ENCODE data around the gene CABP4.

CABP4 gene

GRCh38 chr11:67455054-67455453 is at the start of gene CABP4:
TSS of gene CABP4 (plus strand) at chr11:67455354. CDS start at chr11:67455424, 70 bp downstream.
- no peak for DNase-seq (ENCODE audit: low spot score)

- DNase-seq (ENCODE audit: low spot score): no peak
Measured at GRCh38 chr11:67405688-67406339, 49.3 kb upstream of the CABP4 start.

DNA sequence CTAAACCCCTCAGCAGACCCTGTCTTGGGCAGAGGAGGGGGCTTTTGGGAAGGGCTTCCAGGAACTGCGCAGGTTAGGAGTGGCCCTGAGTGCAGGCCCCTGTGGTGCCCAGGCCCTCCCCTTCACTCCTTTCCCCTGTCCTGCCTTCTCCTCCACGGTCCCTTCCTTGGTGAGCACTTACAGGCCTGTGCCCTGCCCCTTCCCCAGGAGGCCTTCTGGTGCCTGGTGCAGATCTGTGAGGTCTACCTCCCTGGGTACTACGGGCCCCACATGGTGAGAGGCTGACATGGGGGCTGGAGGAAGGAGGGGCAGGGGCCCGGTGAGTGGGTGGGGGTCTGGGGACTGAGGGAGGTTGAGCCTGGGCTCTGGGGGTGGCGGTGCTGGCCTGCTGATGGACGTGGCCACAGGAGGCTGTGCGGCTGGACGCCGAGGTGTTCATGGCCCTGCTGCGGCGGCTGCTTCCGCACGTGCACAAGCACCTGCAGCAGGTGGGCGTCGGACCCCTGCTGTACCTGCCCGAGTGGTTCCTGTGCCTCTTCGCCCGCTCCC is 48.7 kb upstream of the CABP4 start:
- no peak for DNase-seq (ENCODE audit: low spot score)

DNA sequence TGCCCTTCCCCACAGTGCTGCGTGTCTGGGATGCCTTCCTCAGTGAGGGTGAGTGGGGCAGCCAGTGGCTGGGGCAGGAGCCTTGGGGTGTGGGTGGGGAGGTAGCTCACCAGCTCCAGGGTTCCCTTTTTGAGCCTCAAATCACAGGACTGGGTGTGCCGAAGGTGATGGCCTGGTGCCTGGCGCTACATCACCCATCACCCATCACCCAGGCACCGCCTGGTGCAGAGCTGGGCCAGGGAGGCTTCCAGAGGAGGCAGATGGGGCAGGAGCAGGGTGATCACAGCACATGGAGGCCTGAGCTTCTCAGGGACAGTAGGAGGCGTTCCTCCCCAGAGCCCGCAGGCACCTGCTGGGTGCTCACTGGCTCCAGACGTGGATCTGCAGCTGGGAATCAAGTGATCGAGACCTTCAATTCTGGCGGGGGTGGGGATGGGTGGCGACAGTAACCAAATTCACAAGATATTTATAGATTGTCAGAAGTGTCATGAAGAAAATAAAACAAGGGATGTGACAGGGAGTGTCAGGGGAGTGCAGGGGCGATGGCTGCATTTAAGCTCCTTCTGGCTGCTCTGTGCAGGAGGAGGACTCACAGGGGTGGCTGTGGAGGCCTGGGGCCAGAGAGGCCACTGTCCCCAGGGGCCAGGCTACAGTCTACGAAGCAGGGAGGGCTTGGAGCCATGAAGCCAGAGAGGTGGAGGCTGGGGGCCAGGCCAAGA is 48.0 kb upstream of the CABP4 start:
- no peak for DNase-seq (ENCODE audit: low spot score)

- no peak for DNase-seq (ENCODE audit: low spot score)
Measured at GRCh38 chr11:67407688-67408163, 47.4 kb upstream of the CABP4 start.

GRCh38 chr11:67408437-67409200 is 46.5 kb upstream of the CABP4 start:
- no peak for DNase-seq (ENCODE audit: low spot score)

GRCh38 chr11:67409261-67409666 is 45.9 kb upstream of the CABP4 start:
- no peak for DNase-seq (ENCODE audit: low spot score)

DNA sequence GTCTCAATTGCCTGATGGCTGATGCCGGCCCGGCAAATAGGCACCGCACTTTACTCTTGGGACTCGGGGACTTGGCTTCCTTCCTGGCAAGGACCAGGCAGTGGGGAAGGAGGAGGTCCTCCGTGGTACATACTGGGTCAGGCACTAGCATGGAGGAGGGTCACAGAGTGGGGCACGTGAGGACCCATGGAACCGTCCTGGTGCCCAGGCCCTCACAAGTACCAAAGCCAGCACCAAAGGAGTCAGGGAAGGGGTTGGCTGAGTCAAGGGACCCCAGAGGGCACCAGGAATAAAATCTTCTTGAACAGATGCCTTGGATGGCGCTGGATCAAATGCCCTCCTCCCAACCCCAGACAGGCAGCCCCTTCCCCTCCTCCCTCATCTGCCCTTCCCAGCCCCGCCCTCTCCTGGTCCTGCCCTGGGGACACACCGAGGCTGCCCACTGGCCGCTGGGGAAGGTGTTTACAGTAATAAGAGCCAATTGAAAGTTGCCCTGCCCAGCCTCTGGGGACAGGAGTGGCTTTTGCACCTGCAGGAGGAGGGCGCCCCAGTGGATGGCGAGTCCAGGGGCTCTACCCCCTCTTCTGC is 45.3 kb upstream of the CABP4 start:
- no peak for DNase-seq (ENCODE audit: low spot score)

DNA sequence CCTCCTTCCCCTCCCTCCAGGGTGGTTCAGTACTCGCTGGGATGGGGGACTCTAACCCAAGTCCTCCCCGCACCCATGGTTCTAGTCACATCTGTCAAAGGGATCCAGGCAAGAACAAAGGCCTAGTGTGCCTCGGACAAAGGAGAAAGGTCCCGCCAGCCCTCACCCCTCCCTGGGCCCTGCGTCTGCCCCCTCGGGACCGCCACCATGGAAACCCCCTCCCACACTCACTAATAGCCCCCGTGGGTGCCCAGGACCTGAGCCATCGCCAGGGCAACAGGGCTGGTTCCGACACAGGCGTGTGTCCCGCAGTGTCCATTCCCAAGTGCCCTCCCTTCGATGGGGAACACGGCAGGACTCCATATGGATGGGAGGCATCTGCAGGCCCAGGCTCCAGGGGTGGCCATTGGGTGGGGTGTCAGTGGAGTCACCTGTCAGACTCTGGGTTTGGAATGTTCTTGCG is 44.8 kb upstream of the CABP4 start:
- no peak for DNase-seq (ENCODE audit: low spot score)

- DNase-seq (ENCODE audit: low spot score): no peak
Measured at GRCh38 chr11:67410984-67411784, 44.0 kb upstream of the CABP4 start.

DNA sequence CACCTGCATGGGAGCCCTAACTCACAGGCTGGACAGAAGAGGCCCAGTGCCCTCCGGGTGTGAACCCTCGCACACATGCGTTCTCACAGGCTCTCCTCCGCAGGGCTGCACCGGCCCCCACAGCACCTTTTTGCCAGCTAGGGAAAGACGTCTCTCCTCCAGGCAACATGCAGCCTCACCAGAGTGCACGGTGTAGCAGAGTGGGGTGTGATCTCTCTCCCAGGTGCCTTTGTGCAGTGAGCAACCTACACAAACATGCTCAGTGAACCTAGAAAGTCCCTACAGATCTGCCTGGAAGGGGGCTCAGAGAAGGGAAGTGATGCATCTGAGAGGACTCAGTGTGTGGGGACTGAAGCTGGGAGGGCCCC is 43.4 kb upstream of the CABP4 start:
- DNase-seq (ENCODE audit: low spot score): no peak

GRCh38 chr11:67412495-67413179 is 42.5 kb upstream of the CABP4 start:
- no peak for DNase-seq (ENCODE audit: low spot score)

- DNase-seq (ENCODE audit: low spot score): no peak
Measured at GRCh38 chr11:67413266-67413849, 41.8 kb upstream of the CABP4 start.

- DNase-seq (ENCODE audit: low spot score): no peak
Measured at GRCh38 chr11:67415501-67416304, 39.5 kb upstream of the CABP4 start, which contains the start of gene CARNS1. TSS of gene CARNS1 (plus strand) at chr11:67415678. CDS start at chr11:67416200, 522 bp downstream.

GRCh38 chr11:67416416-67417335 is 38.5 kb upstream of the CABP4 start:
- DNase-seq (ENCODE audit: low spot score): no peak

- no peak for DNase-seq (ENCODE audit: low spot score)
Measured at GRCh38 chr11:67417425-67417824, 37.7 kb upstream of the CABP4 start.

DNA sequence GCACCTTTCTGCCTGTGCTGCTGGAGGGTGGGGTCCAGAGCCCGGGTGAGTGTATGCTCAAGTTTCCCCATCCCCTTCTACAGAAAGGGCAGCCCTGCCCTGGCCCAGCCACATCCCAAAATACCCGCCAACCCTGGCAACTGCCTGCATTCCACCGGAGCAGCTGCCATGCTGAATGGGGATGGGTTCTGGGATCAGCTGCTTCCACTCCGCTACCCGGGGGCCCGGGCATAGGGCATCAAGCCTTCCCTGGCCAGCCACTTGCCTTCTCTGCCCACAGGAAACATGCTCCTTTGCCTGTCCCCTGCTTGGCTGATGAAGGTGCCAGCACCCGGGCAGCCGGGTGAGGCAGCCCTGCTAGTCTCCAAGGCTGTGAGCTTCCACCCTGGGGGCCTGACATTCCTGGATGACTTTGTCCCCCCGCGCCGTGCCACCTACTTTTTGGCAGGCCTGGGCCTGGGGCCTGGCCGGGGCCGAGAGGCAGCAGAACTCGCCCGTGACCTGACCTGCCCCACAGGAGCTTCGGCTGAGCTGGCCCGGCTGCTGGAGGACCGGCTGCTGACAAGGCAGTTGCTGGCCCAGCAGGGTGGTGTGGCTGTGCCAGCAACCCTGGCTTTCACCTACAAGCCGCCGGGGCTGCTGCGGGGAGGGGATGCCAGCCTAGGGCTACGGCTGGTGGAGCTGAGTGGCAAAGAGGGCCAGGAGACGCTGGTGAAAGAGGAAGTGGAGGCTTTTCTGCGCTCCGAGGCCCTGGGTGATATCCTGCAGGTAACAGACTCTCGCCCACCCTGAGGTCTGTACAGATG is 36.5 kb upstream of the CABP4 start:
- DNase-seq (ENCODE audit: low spot score): no peak
